HFFc6 (cell line): ENCODE results near the gene HBQ1. TPM values are rescaled to one million over a fixed set of nuclear protein-coding genes. Genes with fewer than 3 reads are reported as not detected.

ENCODE experiments used
- DNase-seq: peaks from one replicate; pipeline ENCODE4 v3.0.0-alpha.2; 2018
- H3K27ac Mint-ChIP-seq: 2 replicates; pipeline ENCODE4 v1.8.0; 2020; ENCODE audit warnings: mild to moderate bottlenecking, mixed read lengths
- H3K27me3 Mint-ChIP-seq: 2 replicates; pipeline ENCODE4 v1.8.0; 2021; ENCODE audit warnings: mild to moderate bottlenecking, moderate library complexity, mixed read lengths; ENCODE audit not compliant: insufficient read depth
- H3K36me3 Mint-ChIP-seq: 2 replicates; pipeline ENCODE4 v1.8.0; 2021; ENCODE audit warnings: low read depth, mixed read lengths
- H3K4me1 Mint-ChIP-seq: 2 replicates; pipeline ENCODE4 v1.8.0; 2020; ENCODE audit warnings: low read depth, mixed read lengths
- H3K4me3 Mint-ChIP-seq: 2 replicates; pipeline ENCODE4 v1.8.0; 2020; ENCODE audit warnings: mild to moderate bottlenecking, moderate library complexity, mixed read lengths
- H3K9me3 Mint-ChIP-seq: 2 replicates; pipeline ENCODE4 v1.8.0; 2020; ENCODE audit warnings: mild to moderate bottlenecking, mixed read lengths
- total RNA-seq, 6 experiments: library from RNA; stranded (reverse); fragmentation: NEBNext Ultra II Directional; extraction: Animal tissue kit (Norgen Biotek cat#: 25700); gene quantifications; 2 replicates in 1 of 6; 3 replicates in 5 of 6; pipeline ENCODE4 v1.2.3, GENCODE V29; 2021
- TF ChIP-seq, protein P1 (sequence below): fragments of 200-600 bp; sonication (generic); IDR thresholded peaks from 2 replicates; pipeline ENCODE4 v1.5.0; 2021; ENCODE audit warnings: antibody characterized with exemption, mild to moderate bottlenecking

HBQ1 gene
- total RNA-seq, 6 experiments from 2014 or later: 0.47 TPM; not detected in 5

- H3K27me3 Mint-ChIP-seq: peaks cover 22% of the 10 kb centered on the region
- H3K36me3 Mint-ChIP-seq: no peaks in the 10 kb centered on the region
- H3K4me3 Mint-ChIP-seq: no peak overlapping the region
- no peak overlapping the region for H3K27ac Mint-ChIP-seq
- TF ChIP-seq, protein P1, sequence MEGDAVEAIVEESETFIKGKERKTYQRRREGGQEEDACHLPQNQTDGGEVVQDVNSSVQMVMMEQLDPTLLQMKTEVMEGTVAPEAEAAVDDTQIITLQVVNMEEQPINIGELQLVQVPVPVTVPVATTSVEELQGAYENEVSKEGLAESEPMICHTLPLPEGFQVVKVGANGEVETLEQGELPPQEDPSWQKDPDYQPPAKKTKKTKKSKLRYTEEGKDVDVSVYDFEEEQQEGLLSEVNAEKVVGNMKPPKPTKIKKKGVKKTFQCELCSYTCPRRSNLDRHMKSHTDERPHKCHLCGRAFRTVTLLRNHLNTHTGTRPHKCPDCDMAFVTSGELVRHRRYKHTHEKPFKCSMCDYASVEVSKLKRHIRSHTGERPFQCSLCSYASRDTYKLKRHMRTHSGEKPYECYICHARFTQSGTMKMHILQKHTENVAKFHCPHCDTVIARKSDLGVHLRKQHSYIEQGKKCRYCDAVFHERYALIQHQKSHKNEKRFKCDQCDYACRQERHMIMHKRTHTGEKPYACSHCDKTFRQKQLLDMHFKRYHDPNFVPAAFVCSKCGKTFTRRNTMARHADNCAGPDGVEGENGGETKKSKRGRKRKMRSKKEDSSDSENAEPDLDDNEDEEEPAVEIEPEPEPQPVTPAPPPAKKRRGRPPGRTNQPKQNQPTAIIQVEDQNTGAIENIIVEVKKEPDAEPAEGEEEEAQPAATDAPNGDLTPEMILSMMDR: no peak
- no peak for DNase-seq
- peaks cover 3% of the 10 kb centered on the region; the same call in 1 of the 2 replicates for H3K4me1 Mint-ChIP-seq
- H3K9me3 Mint-ChIP-seq: no peaks in the 10 kb centered on the region
Observed at GRCh38 chr16:164827-165538, 15.3 kb upstream of the HBQ1 start.

GRCh38 chr16:165539-166374, 14.5 kb upstream of the HBQ1 start, which contains the start of gene HBM:
Gene HBM, plus strand, starts transcription at chr16:165978. Its CDS starts 20 bp downstream, at chr16:165998.
- Mint-ChIP-seq H3K4me1 (peaks cover 5% of the 10 kb centered on the region; the same call in 1 of the 2 replicates), H3K27ac (no peak within 1 kb of the TSS), H3K27me3 (peaks cover 25% of the 10 kb centered on the region), H3K4me3 (no peak within 1 kb of the TSS), H3K9me3 (no peaks in the 10 kb centered on the region), H3K36me3 (no peaks in the 10 kb centered on the region)
- no peak for DNase-seq
- TF ChIP-seq, protein P1: no peak

- H3K4me1 Mint-ChIP-seq: peaks cover 5% of the 10 kb centered on the region; the same call in 1 of the 2 replicates
- TF ChIP-seq, protein P1: no peak
- no peak for DNase-seq
- no peak overlapping the region for H3K27ac Mint-ChIP-seq
- no peaks in the 10 kb centered on the region for H3K36me3 Mint-ChIP-seq
- peaks cover 25% of the 10 kb centered on the region for H3K27me3 Mint-ChIP-seq
- no peak overlapping the region for H3K4me3 Mint-ChIP-seq
- H3K9me3 Mint-ChIP-seq: no peaks in the 10 kb centered on the region
Observed at GRCh38 chr16:166375-167121, 13.7 kb upstream of the HBQ1 start.

- Mint-ChIP-seq H3K4me1 (peaks cover 5% of the 10 kb centered on the region; the same call in 1 of the 2 replicates), H3K27me3 (peaks cover 28% of the 10 kb centered on the region), H3K9me3 (no peaks in the 10 kb centered on the region), H3K27ac (no peak overlapping the region), H3K36me3 (no peaks in the 10 kb centered on the region), H3K4me3 (no peak overlapping the region)
- DNase-seq: no peak
- TF ChIP-seq, protein P1: no peak
Observed at GRCh38 chr16:167122-167690, 13.1 kb upstream of the HBQ1 start.

DNA sequence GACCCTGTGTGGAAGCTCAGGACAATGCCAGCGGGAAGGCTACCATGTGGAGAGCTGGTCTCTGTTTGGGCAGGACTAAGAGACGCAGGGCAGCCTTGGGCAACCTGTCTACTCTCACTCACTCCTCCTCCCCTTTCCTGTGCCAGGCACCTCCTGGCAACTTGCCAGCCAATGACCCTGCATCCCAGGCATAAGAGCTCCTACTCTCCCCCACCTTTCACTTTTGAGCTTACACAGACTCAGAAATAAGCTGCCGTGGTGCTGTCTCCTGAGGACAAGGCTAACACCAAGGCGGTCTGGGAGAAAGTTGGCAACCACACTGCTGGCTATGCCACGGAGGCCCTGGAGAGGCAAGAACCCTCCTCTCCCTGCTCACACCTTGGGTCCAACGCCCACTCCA, 11.8 kb upstream of the HBQ1 start:
- no peaks in the 10 kb centered on the region for H3K36me3 Mint-ChIP-seq
- DNase-seq: no peak
- TF ChIP-seq, protein P1: no peak
- H3K4me1 Mint-ChIP-seq: peaks cover 5% of the 10 kb centered on the region; the same call in 1 of the 2 replicates
- no peak overlapping the region for H3K27ac Mint-ChIP-seq
- no peaks in the 10 kb centered on the region for H3K9me3 Mint-ChIP-seq
- H3K4me3 Mint-ChIP-seq: no peak overlapping the region
- peaks cover 28% of the 10 kb centered on the region for H3K27me3 Mint-ChIP-seq
